GM18505 (cell line): ENCODE data around the gene CENPB.
A peak's percentile ranks its signal among the peaks of the same experiment; 100 is the strongest.

Experiments
- ATAC-seq: cut with Tn5 transposase; IDR thresholded peaks from one replicate; pipeline ENCODE4 v1.9.1; 2021; ENCODE audit not compliant: unreplicated experiment
- POLR2A ChIP-seq: IDR thresholded peaks from 4 replicates; pipeline ENCODE4 v1.6.1; 2011; ENCODE audit warnings: borderline replicate concordance; ENCODE audit not compliant: insufficient read depth, insufficient read length; ENCODE audit errors: extremely low read depth

The CENPB gene

DNA sequence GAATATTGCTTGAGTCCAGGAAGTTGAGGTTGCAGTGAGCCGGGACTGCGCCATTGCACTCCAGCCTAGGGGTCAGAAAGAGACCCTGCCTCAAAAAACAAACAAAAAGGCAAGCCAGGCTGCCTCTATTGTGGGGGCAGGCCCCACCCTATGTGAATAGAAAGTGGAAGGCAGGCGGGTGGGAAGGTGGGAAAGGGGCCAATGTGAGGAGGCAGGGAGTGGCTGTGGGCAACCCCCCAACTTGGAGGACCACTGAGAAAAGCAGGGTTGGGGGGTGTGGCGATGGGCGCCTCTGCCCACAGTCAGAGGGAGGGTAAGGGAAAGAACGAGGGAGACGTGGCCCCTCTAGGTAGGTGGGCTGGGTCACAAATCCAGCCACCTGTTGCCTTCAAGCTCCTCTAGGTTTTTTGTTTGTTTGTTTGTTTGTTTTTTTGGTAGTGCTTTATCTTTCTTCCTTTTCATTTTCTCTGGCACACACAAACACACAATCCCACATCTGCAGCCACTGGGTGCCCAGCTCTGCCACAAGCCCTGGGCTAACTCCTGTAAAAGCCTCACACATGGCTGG lies 28.5 kb upstream of the CENPB start:
- no peak for ATAC-seq
- TF ChIP-seq POLR2A = no peak

- TF ChIP-seq POLR2A = no peak
- ATAC-seq = no peak
Observed at GRCh38 chr20:3813848-3814581, 27.5 kb upstream of the CENPB start.

GRCh38 chr20:3812975-3813847 lies 26.7 kb upstream of the CENPB start:
- no peak for TF ChIP-seq POLR2A
- no peak for ATAC-seq

DNA sequence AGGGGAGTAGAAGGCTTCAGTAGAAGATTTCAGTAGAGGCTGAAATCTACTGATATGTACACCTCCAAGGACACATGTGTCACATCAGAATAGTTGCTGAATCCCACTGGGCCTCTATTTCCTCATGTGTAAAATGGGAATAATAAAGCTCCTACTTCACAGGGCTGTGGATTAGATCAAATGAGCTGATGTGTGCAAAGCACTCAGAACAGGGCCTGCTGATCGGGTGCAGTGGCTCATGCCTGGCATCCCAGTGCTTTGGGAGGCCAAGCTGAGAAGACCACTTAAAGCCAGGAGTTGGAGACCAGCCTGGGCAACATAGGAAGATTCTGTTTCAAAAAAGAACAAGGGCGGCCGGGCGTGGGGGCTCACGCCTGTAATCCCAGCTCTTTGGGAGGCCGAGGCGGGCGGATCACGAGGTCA lies 25.7 kb upstream of the CENPB start:
- ATAC-seq = no peak
- TF ChIP-seq POLR2A = no peak

- peak; percentile 62 for ATAC-seq
- TF ChIP-seq POLR2A = no peak
Observed at GRCh38 chr20:3811467-3812258, 25.1 kb upstream of the CENPB start.

DNA sequence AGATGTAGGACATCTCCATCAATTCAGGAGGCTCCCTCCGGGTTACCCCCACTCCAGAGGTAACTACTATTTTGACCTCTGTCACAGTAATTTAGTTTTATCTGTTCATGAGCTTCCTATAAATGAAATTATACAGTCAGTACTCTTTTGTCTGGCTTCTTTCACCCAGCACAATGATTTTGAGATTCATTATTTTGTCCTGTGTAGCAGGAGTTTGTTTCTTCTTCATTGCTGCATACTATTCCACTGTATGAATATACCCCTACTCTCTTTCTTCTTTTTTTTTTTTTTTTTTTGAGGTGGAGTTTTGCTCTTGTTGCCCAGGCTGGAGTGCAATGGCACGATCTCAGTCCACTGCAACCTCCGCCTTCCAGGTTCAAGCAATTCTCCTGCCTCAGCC lies 22.0 kb upstream of the CENPB start:
- no peak for ATAC-seq
- TF ChIP-seq POLR2A = no peak

DNA sequence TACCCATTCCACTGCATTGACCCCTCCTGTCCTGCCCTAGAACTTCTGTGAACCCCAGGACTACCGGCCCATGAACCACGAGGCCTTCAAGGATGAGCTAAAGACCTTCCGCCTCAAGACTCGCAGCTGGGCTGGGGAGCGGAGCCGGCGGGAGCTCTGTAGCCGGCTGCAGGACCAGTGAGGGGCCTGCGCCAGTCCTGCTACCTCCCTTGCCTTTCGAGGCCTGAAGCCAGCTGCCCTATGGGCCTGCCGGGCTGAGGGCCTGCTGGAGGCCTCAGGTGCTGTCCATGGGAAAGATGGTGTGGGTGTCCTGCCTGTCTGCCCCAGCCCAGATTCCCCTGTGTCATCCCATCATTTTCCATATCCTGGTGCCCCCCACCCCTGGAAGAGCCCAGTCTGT lies 18.2 kb upstream of the CENPB start:
- no peak for ATAC-seq
- no peak for TF ChIP-seq POLR2A

DNA sequence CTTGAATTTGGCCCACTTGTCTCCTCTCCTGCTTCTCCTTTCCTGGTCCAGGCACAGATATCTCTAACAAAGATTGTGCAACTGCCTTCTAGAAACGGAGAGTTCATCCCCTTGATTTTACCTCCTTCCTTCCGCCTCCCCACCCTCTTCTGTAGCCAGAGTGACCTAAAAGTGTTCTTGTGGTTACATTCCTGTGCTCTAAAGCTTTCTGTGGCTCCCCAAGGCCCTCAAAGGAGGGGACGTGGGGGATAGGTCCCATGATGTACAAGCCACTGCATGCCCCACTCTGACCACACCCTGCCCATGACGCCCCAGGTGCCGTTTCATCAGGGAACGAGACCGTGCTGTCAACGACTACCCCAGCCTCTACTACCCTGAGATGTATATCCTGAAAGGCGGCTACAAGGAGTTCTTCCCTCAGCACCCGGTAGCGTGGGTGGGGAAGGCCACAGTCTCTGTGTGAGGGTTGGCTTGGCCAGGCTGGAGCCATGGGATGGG lies 17.8 kb upstream of the CENPB start:
- no peak for ATAC-seq
- TF ChIP-seq POLR2A = no peak

GRCh38 chr20:3803854-3804253 lies 17.3 kb upstream of the CENPB start:
- no peak for TF ChIP-seq POLR2A
- no peak for ATAC-seq

GRCh38 chr20:3803289-3803688 lies 16.7 kb upstream of the CENPB start:
- ATAC-seq = no peak
- TF ChIP-seq POLR2A = no peak

- no peak for ATAC-seq
- TF ChIP-seq POLR2A = no peak
Observed at GRCh38 chr20:3802524-3803239, 16.1 kb upstream of the CENPB start.

- no peak for TF ChIP-seq POLR2A
- ATAC-seq = no peak
Observed at GRCh38 chr20:3801846-3802245, 15.3 kb upstream of the CENPB start.

- no peak for TF ChIP-seq POLR2A
- ATAC-seq = no peak
Observed at GRCh38 chr20:3801299-3801698, 14.8 kb upstream of the CENPB start.

GRCh38 chr20:3800878-3801260 lies 14.3 kb upstream of the CENPB start:
- no peak for ATAC-seq
- TF ChIP-seq POLR2A = no peak
